Coronary artery (tissue), 2 donors: ENCODE results near the gene THEMIS2.

Source experiments
- DNase-seq: peaks from one replicate; pipeline ENCODE4 v3.0.0-alpha.2; 2017; ENCODE audit warnings: low spot score
- H3K27ac ChIP-seq, 2 donors: fragments of 200-600 bp; sonication (generic); one replicate each; pipeline ENCODE4 v1.5.1; 2016 to 2019
- H3K4me3 ChIP-seq: fragments of 200-600 bp; sonication (generic); 2 replicates; pipeline ENCODE4 v1.5.1; 2016; ENCODE audit warnings: mild to moderate bottlenecking, moderate library complexity
- CTCF ChIP-seq: fragments of 200-600 bp; sonication (generic); IDR thresholded peaks from one replicate; pipeline ENCODE4 v1.5.1; 2019; ENCODE audit warnings: antibody characterized with exemption

THEMIS2 gene

DNA sequence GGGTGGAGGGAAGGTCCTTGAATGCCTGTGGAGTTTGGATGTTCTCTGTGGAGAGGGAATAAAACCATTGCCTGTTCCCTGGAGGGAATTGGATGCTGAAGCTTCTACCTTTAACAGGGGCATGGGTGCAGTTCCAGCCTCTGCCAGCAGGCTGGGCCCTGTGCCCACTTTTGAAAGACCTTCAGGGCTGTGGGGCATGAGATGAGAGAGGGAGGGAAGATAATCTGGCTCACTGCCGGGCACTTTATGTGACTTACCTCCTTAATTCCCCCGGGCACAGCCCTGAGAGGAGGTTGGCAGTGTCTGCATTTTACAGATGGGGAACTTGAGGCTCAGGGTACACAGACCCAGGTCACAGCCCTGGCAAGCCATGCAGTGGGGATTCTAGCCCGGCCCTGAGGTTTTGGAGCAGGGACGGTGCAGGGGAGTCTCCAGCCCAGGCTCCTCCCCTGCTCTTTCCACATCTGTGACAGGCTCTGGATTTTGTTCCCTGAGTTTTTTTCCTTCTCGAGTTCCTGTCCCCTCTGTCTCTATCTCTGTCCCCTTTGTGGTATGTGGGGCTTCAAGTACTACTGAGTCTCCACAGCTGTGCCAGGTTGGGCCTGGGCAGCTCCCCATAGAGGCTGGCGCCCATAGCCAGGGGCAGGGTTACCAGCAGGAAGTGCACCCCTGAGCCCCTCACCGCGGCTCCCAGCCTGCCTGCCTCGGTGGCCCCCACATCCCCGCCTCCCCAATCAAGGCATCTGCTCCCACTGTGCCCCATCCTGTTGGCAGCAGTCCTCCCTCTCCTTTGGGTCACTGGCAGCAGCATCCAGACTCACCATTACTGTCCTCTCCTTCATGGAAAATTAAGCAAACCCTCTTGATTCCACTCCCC is 14.0 kb upstream of the THEMIS2 start:
- peak; percentile 88 for TF ChIP-seq CTCF
- no peak overlapping the region for H3K4me3 ChIP-seq
- peak overlapping the region in 1 of 2 donors; percentile 37 for H3K27ac ChIP-seq
- DNase-seq: no peak

GRCh38 chr1:27858949-27859576 is 13.3 kb upstream of the THEMIS2 start:
- no peak for TF ChIP-seq CTCF
- H3K27ac ChIP-seq: peak overlapping the region in 1 of 2 donors; percentile 37
- no peak overlapping the region for H3K4me3 ChIP-seq
- no peak for DNase-seq

DNA sequence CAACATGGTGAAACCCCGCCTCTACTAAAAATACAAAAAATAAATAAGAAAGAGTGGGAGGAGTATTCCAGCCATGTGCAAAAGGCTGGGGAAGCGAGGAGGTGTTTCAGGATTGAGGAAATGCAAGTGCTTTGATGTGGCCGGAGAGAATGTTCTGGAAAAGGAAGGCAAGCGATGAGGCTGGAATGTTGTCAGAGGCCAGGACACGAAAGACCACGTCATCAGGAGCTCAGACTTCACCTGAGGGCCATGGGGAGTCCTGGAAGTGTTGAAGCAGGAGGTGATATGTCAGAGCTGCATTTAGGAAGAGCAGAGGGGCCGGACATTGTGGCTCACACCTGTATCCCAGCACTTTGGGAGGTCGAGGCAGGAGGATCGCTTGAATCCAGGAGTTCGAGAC is 10.9 kb upstream of the THEMIS2 start:
- H3K27ac ChIP-seq: no peak overlapping the region
- no peak for DNase-seq
- no peak for TF ChIP-seq CTCF
- no peak overlapping the region for H3K4me3 ChIP-seq

DNA sequence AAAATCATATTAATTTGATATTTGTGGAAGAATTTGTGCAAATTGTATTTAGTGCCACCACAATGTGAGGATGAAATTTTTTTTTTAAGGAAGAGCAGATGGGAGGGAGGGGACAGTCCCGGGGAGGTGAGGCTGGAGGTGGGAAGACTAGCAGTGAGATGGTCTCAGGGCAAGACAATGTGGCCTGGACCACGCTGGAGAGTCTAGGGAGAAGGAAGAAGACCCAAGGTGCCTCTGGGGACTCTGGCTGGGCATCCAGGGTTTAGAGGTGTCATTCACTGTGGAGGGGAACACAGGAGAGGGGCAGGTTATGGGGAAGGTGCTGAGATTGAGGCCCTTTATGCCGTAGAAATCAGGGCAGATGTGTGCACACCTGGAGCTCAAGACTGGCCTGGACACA is 10.3 kb upstream of the THEMIS2 start:
- peak overlapping the region; percentile 28 for H3K4me3 ChIP-seq

GRCh38 chr1:27862671-27863537 is 9.4 kb upstream of the THEMIS2 start:
- no peak for TF ChIP-seq CTCF
- Histone ChIP-seq H3K4me3 (peak overlapping the region; percentile 28), H3K27ac (peak overlapping the region; percentile 30 to 79)
- no peak for DNase-seq

More for the DNA sequence above, 10.3 kb upstream of the THEMIS2 start:
- peak overlapping the region in 1 of 2 donors; percentile 79 for H3K27ac ChIP-seq
- DNase-seq: no peak
- no peak for TF ChIP-seq CTCF

- no peak for TF ChIP-seq CTCF
- Histone ChIP-seq H3K4me3 (no peak overlapping the region), H3K27ac (peak overlapping the region in 1 of 2 donors; percentile 79)
- no peak for DNase-seq
Measured at GRCh38 chr1:27863538-27863915, 8.8 kb upstream of the THEMIS2 start.
